IMR-90 (cell line): ENCODE data around the gene EMC9. TPM values are rescaled to one million over a fixed set of nuclear protein-coding genes. Genes with fewer than 3 reads are reported as not detected.
A peak's percentile ranks its signal among the peaks of the same experiment; 100 is the strongest.

ENCODE experiments used
- ATAC-seq: fragments of 200-7000 bp; cut with Tn5 transposase; 2 replicates; pipeline ENCODE4 v1.9.1; 2020; ENCODE audit warnings: low read depth, mild to moderate bottlenecking, moderate library complexity
- BruUV-seq: library from RNA; stranded (reverse); fragments of 400-500 nt; replicated peaks from 2 replicates; lab custom pipeline; 2021; lab: Mats Ljungman, UMichigan
- CTCF ChIA-PET: fragments of 300-600 bp; formaldehyde crosslinking; extraction: SDS; loops from one replicate; lab custom pipeline; 2021; ENCODE audit warnings: antibody characterized with exemption; lab: Yijun Ruan, JAX
- POLR2A ChIA-PET: fragments of 300-600 bp; sonication (Branson Sonifier 250); formaldehyde crosslinking; loops from one replicate; lab custom pipeline; 2022; ENCODE audit warnings: antibody characterized with exemption; ENCODE audit not compliant: unreplicated experiment; lab: Charles Lee
- DNase-seq: peaks from one replicate; pipeline ENCODE4 v3.0.0; 2013
- H2AFZ ChIP-seq: replicated peaks from 2 replicates; pipeline ENCODE3; 2013; ENCODE audit warnings: low read length, mild to moderate bottlenecking; ENCODE audit not compliant: poor library complexity
- H2AK5ac ChIP-seq: 2 replicates; pipeline ENCODE4 v1.6.1; 2013; ENCODE audit warnings: low read depth, low read length, inconsistent platforms
- H2AK9ac ChIP-seq: replicated peaks from 2 replicates; pipeline ENCODE3; 2013; ENCODE audit warnings: mild to moderate bottlenecking, low read depth, low read length, moderate library complexity; ENCODE audit not compliant: poor library complexity
- H2BK120ac ChIP-seq: 2 replicates; pipeline ENCODE4 v1.6.1; 2013; ENCODE audit warnings: low read depth, low read length, inconsistent platforms
- H2BK15ac ChIP-seq: 3 replicates; pipeline ENCODE4 v1.6.1; 2013; ENCODE audit warnings: low read depth, low read length, inconsistent platforms
- H2BK20ac ChIP-seq: 2 replicates; pipeline ENCODE4 v1.6.1; 2013; ENCODE audit warnings: low read depth, mild to moderate bottlenecking, inconsistent platforms, low read length, moderate library complexity
- H2BK5ac ChIP-seq: 2 replicates; pipeline ENCODE4 v1.6.1; 2013; ENCODE audit warnings: mild to moderate bottlenecking, low read depth, low read length, inconsistent platforms; ENCODE audit not compliant: poor library complexity, severe bottlenecking
- H3K14ac ChIP-seq: replicated peaks from 2 replicates; pipeline ENCODE4 v1.6.1; 2013; ENCODE audit warnings: low read depth, low read length, inconsistent platforms
- H3K18ac ChIP-seq: 2 replicates; pipeline ENCODE4 v1.6.1; 2013; ENCODE audit warnings: low read depth, low read length, control low read depth
- H3K23ac ChIP-seq: 2 replicates; pipeline ENCODE4 v1.6.1; 2013; ENCODE audit warnings: low read depth, low read length, inconsistent platforms
- H3K27ac ChIP-seq: 2 replicates; pipeline ENCODE4 v1.5.1; 2013; ENCODE audit warnings: mild to moderate bottlenecking, control low read depth, low read length; ENCODE audit not compliant: insufficient read depth
- H3K27me3 ChIP-seq: 2 replicates; pipeline ENCODE4 v1.6.1; 2013; ENCODE audit warnings: low read length; ENCODE audit not compliant: control insufficient read depth, insufficient read depth
- H3K36me3 ChIP-seq: 2 replicates; pipeline ENCODE4 v1.6.1; 2013; ENCODE audit warnings: low read length, mixed read lengths; ENCODE audit not compliant: control insufficient read depth, insufficient read depth
- H3K4ac ChIP-seq: 2 replicates; pipeline ENCODE4 v1.6.1; 2013; ENCODE audit warnings: low read depth, low read length, inconsistent platforms
- H3K4me1 ChIP-seq: 2 replicates; pipeline ENCODE4 v1.6.1; 2013; ENCODE audit warnings: low read length, mixed read lengths; ENCODE audit not compliant: control insufficient read depth, insufficient read depth
- H3K4me2 ChIP-seq: 2 replicates; pipeline ENCODE4 v1.6.1; 2013; ENCODE audit warnings: low read depth, mild to moderate bottlenecking, control low read depth, low read length, moderate library complexity
- H3K4me3 ChIP-seq: 2 replicates; pipeline ENCODE4 v1.5.1; 2013; ENCODE audit warnings: low read depth, mild to moderate bottlenecking, control low read depth, low read length, moderate library complexity; ENCODE audit not compliant: insufficient read depth
- H3K56ac ChIP-seq: 2 replicates; pipeline ENCODE4 v1.6.1; 2013; ENCODE audit warnings: low read length, inconsistent platforms; ENCODE audit not compliant: insufficient read depth; ENCODE audit errors: extremely low read depth
- H3K79me1 ChIP-seq, 2 experiments: 2 replicates each; pipeline ENCODE4 v1.6.1; 2013; ENCODE audit warnings: low read length in 2 of 2, inconsistent platforms in 1 of 2, low read depth in 1 of 2
- H3K9ac ChIP-seq: 2 replicates; pipeline ENCODE4 v1.6.1; 2013; ENCODE audit warnings: low read depth, low read length, control low read depth
- H3K9me1 ChIP-seq: 2 replicates; pipeline ENCODE4 v1.6.1; 2013; ENCODE audit warnings: low read length, inconsistent platforms; ENCODE audit not compliant: insufficient read depth
- H3K9me3 ChIP-seq: 2 replicates; pipeline ENCODE4 v1.6.1; 2013; ENCODE audit warnings: low read length; ENCODE audit not compliant: control insufficient read depth, insufficient read depth
- H4K20me1 ChIP-seq: 2 replicates; pipeline ENCODE4 v1.6.1; 2013; ENCODE audit warnings: low read length, inconsistent platforms; ENCODE audit not compliant: insufficient read depth
- H4K5ac ChIP-seq: 2 replicates; pipeline ENCODE4 v1.6.1; 2013; ENCODE audit warnings: mild to moderate bottlenecking, low read depth, low read length, control low read depth
- H4K8ac ChIP-seq, 2 experiments: 2 replicates each; pipeline ENCODE4 v1.6.1; 2013; ENCODE audit warnings: low read depth in 2 of 2, low read length in 2 of 2, control low read depth in 1 of 2, inconsistent platforms in 1 of 2
- H4K91ac ChIP-seq: 2 replicates; pipeline ENCODE4 v1.6.1; 2013; ENCODE audit warnings: low read depth, low read length, inconsistent platforms; ENCODE audit not compliant: insufficient read depth
- BHLHE40 ChIP-seq: fragments of 150-350 bp; IDR thresholded peaks from 2 replicates; pipeline ENCODE4 v1.6.1; 2016; ENCODE audit warnings: mild to moderate bottlenecking, low read depth, low read length
- CEBPB ChIP-seq: IDR thresholded peaks from 2 replicates; pipeline ENCODE4 v1.6.1; 2012; ENCODE audit warnings: low read depth, low read length, improper control_type of control experiment
- FOS ChIP-seq: fragments of 150-350 bp; IDR thresholded peaks from 2 replicates; pipeline ENCODE4 v1.6.1; 2016; ENCODE audit warnings: low read depth, low read length
- MAFK ChIP-seq: IDR thresholded peaks from 2 replicates; pipeline ENCODE4 v1.6.1; 2012; ENCODE audit warnings: low read depth, low read length, improper control_type of control experiment
- MAZ ChIP-seq: IDR thresholded peaks from 2 replicates; pipeline ENCODE4 v1.6.1; 2012; ENCODE audit warnings: low read depth, mild to moderate bottlenecking, low read length, improper control_type of control experiment, moderate library complexity, borderline replicate concordance
- MXI1 ChIP-seq: IDR thresholded peaks from 2 replicates; pipeline ENCODE4 v1.6.1; 2012; ENCODE audit warnings: low read depth, mild to moderate bottlenecking, low read length, moderate library complexity, borderline replicate concordance
- NFE2L2 ChIP-seq: fragments of 150-350 bp; IDR thresholded peaks from 2 replicates; pipeline ENCODE4 v1.6.1; 2016; ENCODE audit warnings: low read depth, mild to moderate bottlenecking, low read length
- POLR2A ChIP-seq: IDR thresholded peaks from 2 replicates; pipeline ENCODE4 v1.6.1; 2012; ENCODE audit warnings: mild to moderate bottlenecking, low read depth, low read length
- RAD21 ChIP-seq: IDR thresholded peaks from 2 replicates; pipeline ENCODE4 v1.6.1; 2012; ENCODE audit warnings: low read length, improper control_type of control experiment
- RCOR1 ChIP-seq: IDR thresholded peaks from 2 replicates; pipeline ENCODE4 v1.6.1; 2012; ENCODE audit warnings: mild to moderate bottlenecking, low read length, improper control_type of control experiment; ENCODE audit not compliant: insufficient replicate concordance
- RFX5 ChIP-seq: IDR thresholded peaks from 2 replicates; pipeline ENCODE4 v1.8.0; 2012; ENCODE audit warnings: low read depth, mild to moderate bottlenecking, low read length, moderate library complexity
- SMC3 ChIP-seq: fragments of 150-350 bp; IDR thresholded peaks from 2 replicates; pipeline ENCODE4 v1.6.1; 2016; ENCODE audit warnings: low read depth, mild to moderate bottlenecking, antibody characterized with exemption, low read length, moderate library complexity
- WGBS, 2 experiments: methylation state at CpG; one replicate each; pipeline versions ENCODE4 v1.1.5 to v1.1.7; 2013; ENCODE audit warnings: missing lambda C conversion rate in 2 of 2; ENCODE audit not compliant: insufficient read length in 1 of 2; ENCODE audit errors: extremely low coverage in 2 of 2; 5-methylcytosine and 5-hydroxymethylcytosine counted together
- dilution Hi-C: fragments of 300-500 bp; cut with HindIII; formaldehyde crosslinking; loops from one replicate; pipeline ENCODE4 v1.14.3; 2018; ENCODE audit warnings: low sequenced_read_pairs; ENCODE audit not compliant: unreplicated experiment
- in situ Hi-C: fragments of 300-500 bp; cut with MboI; formaldehyde crosslinking; loops from 3 replicates; pipeline ENCODE4 v1.14.3; 2019; ENCODE audit warnings: low sequenced_read_pairs, inconsistent platforms, mixed read lengths
- intact Hi-C: fragments of 100-400 bp; cut with micrococcal nuclease; formaldehyde crosslinking; loops from 2 replicates; pipeline ENCODE4 v1.10.0; 2022
- polyA plus RNA-seq, 3 experiments: library from polyadenylated mRNA; depleted of rRNA; stranded (reverse); fragments of >200 nt; gene quantifications; 2 replicates each; pipeline ENCODE4 v1.2.3, GENCODE V29; 2012; ENCODE audit warnings: low replicate concordance in 1 of 3
- total RNA-seq: library from RNA; depleted of rRNA; stranded (reverse); fragments of >200 nt; gene quantifications from 2 replicates; pipeline ENCODE4 v1.2.3, GENCODE V29; 2012
- TF ChIP-seq, protein P1 (sequence below): fragments of 150-350 bp; IDR thresholded peaks from 2 replicates; pipeline ENCODE4 v1.6.1; 2017; ENCODE audit warnings: mild to moderate bottlenecking, antibody characterized with exemption, low read length, low read depth
- TF ChIP-seq, protein P2 (sequence below): conservative IDR thresholded peaks from 2 replicates; pipeline ENCODE4 v1.5.1; 2012; ENCODE audit warnings: mild to moderate bottlenecking, low read depth, low read length, improper control_type of control experiment
- TF ChIP-seq, protein P3 (sequence below): fragments of 150-350 bp; IDR thresholded peaks from 2 replicates; pipeline ENCODE4 v1.6.1; 2016; ENCODE audit warnings: low read depth, mild to moderate bottlenecking, low read length, moderate library complexity, borderline replicate concordance

EMC9 gene
- total and polyA plus RNA-seq, 2 of the 4 experiments (the other 2 are of a cell fraction) = 15.1 to 19.2 TPM

GRCh38 chr14:24094841-24095270 is 46.5 kb downstream of the EMC9 start:
- Histone ChIP-seq H3K27ac (peak overlapping the region; percentile 73), H3K79me1 (peaks cover 16 to 36% of the 10 kb centered on the region in 2 experiments), H2BK120ac (peak overlapping the region; percentile 46; the same call in 1 of the 2 replicates), H3K14ac (peak overlapping the region; percentile 93), H4K5ac (peak overlapping the region; percentile 32), H3K18ac (peak overlapping the region; percentile 40; the same call in 1 of the 2 replicates), H4K20me1 (peaks cover 15% of the 10 kb centered on the region; the same call in 1 of the 2 replicates), H2AK9ac (peak overlapping the region; percentile 99), H3K9ac (peak overlapping the region; percentile 91), H2AK5ac (peak overlapping the region; percentile 26), H3K4me3 (peak overlapping the region; percentile 72), H3K4me1 (peaks cover 8% of the 10 kb centered on the region), H3K27me3 (no peaks in the 10 kb centered on the region), H3K36me3 (peaks cover 16% of the 10 kb centered on the region; the same call in 1 of the 2 replicates), H3K9me1 (peaks cover 13% of the 10 kb centered on the region), H4K91ac (peak overlapping the region; percentile 46), H2BK20ac (no peak overlapping the region), H3K4me2 (peak overlapping the region; percentile 79), H3K9me3 (no peaks in the 10 kb centered on the region), H3K56ac (peak overlapping the region; percentile 69; the same call in 1 of the 2 replicates), H2BK5ac (peak overlapping the region; percentile 69), H2BK15ac (no peak overlapping the region), H3K23ac (peak overlapping the region; percentile 91), H3K4ac (peak overlapping the region; percentile 87), H4K8ac (peak overlapping the region; percentile 36 to 80; a peak in 2 of 4 replicates), H2AFZ (peak overlapping the region; percentile 98)
- WGBS, 2 experiments = no CpG with 5 or more reads among the region's 14 CpGs
- intact Hi-C loops (no loop called here), dilution Hi-C loops (no loop called here), in situ Hi-C loops (loop anchor here (5.0 to 10.0 kb wide), 2 partner anchors 38 to 120 kb away; no protein-coding TSS in a partner anchor)
- BruUV-seq = no TSS peak
- ChIA-PET POLR2A (interaction anchor here (0.7 kb wide), 1 partner anchor 43 kb away, joined by 3 read pairs; no protein-coding TSS in a partner anchor), CTCF (interaction anchor here (0.8 to 3.4 kb wide), 5 partner anchors 11 to 59 kb away, joined by 3 to 15 read pairs (median 6); no protein-coding TSS in a partner anchor)
- no peak for ATAC-seq
- DNase-seq = no peak
- TF ChIP-seq SMC3 (no peak), FOS (no peak), MXI1 (no peak), RFX5 (no peak), POLR2A (no peak), NFE2L2 (no peak), CEBPB (no peak), RCOR1 (no peak), RAD21 (no peak), MAZ (no peak), BHLHE40 (no peak), MAFK (no peak)
- TF ChIP-seq, protein P1, sequence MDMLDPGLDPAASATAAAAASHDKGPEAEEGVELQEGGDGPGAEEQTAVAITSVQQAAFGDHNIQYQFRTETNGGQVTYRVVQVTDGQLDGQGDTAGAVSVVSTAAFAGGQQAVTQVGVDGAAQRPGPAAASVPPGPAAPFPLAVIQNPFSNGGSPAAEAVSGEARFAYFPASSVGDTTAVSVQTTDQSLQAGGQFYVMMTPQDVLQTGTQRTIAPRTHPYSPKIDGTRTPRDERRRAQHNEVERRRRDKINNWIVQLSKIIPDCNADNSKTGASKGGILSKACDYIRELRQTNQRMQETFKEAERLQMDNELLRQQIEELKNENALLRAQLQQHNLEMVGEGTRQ = no peak
- TF ChIP-seq, protein P2, sequence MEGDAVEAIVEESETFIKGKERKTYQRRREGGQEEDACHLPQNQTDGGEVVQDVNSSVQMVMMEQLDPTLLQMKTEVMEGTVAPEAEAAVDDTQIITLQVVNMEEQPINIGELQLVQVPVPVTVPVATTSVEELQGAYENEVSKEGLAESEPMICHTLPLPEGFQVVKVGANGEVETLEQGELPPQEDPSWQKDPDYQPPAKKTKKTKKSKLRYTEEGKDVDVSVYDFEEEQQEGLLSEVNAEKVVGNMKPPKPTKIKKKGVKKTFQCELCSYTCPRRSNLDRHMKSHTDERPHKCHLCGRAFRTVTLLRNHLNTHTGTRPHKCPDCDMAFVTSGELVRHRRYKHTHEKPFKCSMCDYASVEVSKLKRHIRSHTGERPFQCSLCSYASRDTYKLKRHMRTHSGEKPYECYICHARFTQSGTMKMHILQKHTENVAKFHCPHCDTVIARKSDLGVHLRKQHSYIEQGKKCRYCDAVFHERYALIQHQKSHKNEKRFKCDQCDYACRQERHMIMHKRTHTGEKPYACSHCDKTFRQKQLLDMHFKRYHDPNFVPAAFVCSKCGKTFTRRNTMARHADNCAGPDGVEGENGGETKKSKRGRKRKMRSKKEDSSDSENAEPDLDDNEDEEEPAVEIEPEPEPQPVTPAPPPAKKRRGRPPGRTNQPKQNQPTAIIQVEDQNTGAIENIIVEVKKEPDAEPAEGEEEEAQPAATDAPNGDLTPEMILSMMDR = no peak
- TF ChIP-seq, protein P3, sequence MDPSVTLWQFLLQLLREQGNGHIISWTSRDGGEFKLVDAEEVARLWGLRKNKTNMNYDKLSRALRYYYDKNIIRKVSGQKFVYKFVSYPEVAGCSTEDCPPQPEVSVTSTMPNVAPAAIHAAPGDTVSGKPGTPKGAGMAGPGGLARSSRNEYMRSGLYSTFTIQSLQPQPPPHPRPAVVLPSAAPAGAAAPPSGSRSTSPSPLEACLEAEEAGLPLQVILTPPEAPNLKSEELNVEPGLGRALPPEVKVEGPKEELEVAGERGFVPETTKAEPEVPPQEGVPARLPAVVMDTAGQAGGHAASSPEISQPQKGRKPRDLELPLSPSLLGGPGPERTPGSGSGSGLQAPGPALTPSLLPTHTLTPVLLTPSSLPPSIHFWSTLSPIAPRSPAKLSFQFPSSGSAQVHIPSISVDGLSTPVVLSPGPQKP = no peak
